ENCODE measurements around the gene SRC. TPM values are rescaled to one million over a fixed set of nuclear protein-coding genes. Genes with fewer than 3 reads are reported as not detected.

The SRC gene
- total RNA-seq, 2 donors from 2014 or later, result 61.2 to 149 TPM

DNA sequence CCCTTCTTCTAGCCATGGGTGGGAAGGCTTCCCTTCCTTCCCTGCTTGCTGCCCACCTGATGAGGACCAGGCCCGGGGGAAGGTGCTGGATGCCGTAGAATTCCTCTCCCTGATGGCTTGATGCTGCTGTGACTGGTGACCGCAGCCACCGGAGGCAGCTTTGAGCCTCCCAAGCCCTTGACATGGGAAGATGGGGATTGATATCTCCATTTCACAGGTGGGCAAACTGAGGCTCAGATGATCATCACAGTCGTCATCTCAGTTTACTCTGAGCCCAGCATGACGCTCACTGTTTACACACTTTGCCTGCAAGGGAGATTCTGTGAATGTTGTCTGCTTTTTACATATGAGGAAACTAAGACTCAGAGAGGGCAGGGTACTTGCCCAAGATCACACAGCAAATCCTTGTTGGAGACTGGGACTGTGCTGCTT is 43.9 kb downstream of the SRC start:
- no peaks in the 10 kb centered on the region for H3K9me3 ChIP-seq
- H3K27me3 ChIP-seq (replicated peaks; ENCODE audit: insufficient read depth), result no peaks in the 10 kb centered on the region
- H3K36me3 ChIP-seq, result no peaks in the 10 kb centered on the region
- no peak overlapping the region for H3K4me3 ChIP-seq
- intact Hi-C loops (cut with DNase I), result loop anchor here (10.0 kb wide), 1 partner anchor 195 kb away; no protein-coding TSS in a partner anchor
- no peak for DNase-seq (ENCODE audit: low spot score)
- H3K4me1 ChIP-seq (replicated peaks), result no peaks in the 10 kb centered on the region
- no peak overlapping the region for H3K27ac ChIP-seq
- TF ChIP-seq POLR2AphosphoS5 (IDR thresholded peaks at IDR 0.05) (no peak), POLR2A (IDR thresholded peaks at IDR 0.05) (no peak)
- TF ChIP-seq, protein P1, sequence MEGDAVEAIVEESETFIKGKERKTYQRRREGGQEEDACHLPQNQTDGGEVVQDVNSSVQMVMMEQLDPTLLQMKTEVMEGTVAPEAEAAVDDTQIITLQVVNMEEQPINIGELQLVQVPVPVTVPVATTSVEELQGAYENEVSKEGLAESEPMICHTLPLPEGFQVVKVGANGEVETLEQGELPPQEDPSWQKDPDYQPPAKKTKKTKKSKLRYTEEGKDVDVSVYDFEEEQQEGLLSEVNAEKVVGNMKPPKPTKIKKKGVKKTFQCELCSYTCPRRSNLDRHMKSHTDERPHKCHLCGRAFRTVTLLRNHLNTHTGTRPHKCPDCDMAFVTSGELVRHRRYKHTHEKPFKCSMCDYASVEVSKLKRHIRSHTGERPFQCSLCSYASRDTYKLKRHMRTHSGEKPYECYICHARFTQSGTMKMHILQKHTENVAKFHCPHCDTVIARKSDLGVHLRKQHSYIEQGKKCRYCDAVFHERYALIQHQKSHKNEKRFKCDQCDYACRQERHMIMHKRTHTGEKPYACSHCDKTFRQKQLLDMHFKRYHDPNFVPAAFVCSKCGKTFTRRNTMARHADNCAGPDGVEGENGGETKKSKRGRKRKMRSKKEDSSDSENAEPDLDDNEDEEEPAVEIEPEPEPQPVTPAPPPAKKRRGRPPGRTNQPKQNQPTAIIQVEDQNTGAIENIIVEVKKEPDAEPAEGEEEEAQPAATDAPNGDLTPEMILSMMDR (IDR thresholded peaks at IDR 0.05), result no peak
- WGBS, result 95% methylated on average over 6 of the region's 6 CpGs

DNA sequence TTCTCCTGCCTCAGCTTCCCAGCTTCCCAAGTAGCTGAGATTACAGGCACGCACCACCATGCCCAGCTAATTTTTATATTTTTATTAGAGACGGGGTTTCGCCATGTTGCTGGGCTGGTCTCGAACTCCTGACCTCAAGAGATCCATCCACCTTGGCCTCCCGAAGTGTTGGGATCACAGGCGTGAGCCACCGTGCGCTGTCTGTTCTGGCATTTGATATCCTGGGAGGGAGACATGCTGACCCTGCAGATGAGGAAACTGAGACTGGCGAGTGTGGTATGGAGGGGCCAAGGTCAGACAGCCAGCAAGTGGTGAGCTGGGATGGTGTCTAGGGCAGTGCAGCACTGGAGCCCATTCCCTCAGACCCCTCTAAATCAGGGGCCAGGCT is 44.6 kb downstream of the SRC start:
- no peak for DNase-seq (ENCODE audit: low spot score)
- no peak for TF ChIP-seq POLR2A (IDR thresholded peaks at IDR 0.05)
- TF ChIP-seq, protein P1 (IDR thresholded peaks at IDR 0.05), result no peak
- TF ChIP-seq POLR2AphosphoS5 (IDR thresholded peaks at IDR 0.05), result no peak
- Histone ChIP-seq H3K4me1 (replicated peaks) (no peaks in the 10 kb centered on the region), H3K9me3 (no peaks in the 10 kb centered on the region), H3K4me3 (no peak overlapping the region), H3K36me3 (no peaks in the 10 kb centered on the region), H3K27me3 (replicated peaks; ENCODE audit: insufficient read depth) (no peaks in the 10 kb centered on the region), H3K27ac (no peak overlapping the region)
- 96% methylated on average over 9 of the region's 9 CpGs for WGBS
- intact Hi-C loops (cut with DNase I), result no loop called here

DNA sequence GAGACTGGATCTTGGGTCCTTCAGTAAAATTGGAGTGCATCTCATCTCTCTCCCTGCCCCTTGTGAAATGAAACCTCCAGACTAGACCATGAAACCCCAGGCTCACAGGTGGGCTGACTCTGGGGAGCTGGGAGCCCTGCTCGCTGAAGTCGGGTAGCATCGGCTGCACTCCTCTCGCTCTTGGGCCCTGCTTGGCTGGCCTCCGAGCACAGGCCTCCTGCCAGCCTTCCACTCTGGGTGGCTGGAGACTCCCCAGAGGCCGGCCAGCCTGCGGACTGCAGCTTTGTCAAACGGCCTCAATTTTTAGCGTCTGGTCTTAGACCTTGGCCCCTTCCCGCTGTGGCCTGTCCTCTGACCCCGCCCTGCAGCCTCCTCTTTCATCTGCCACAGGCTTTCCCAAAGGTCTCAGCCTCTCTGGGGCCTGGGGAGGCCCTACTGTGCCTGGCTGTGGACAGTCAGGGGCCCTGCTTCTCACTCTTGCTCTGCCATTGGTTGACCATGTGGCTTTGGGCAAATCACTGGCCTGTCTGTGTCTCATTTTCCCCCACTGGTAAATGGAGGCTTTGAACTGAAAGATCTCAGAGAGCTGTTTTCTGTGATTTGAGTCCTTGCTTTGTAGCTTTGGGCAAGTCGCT is 45.1 kb downstream of the SRC start:
- no peaks in the 10 kb centered on the region for H3K27me3 ChIP-seq (replicated peaks; ENCODE audit: insufficient read depth)
- no peaks in the 10 kb centered on the region for H3K4me1 ChIP-seq (replicated peaks)
- no peaks in the 10 kb centered on the region for H3K36me3 ChIP-seq
- no peak for DNase-seq (ENCODE audit: low spot score)
- TF ChIP-seq, protein P1 (IDR thresholded peaks at IDR 0.05), result no peak
- TF ChIP-seq POLR2AphosphoS5 (IDR thresholded peaks at IDR 0.05) (no peak), POLR2A (IDR thresholded peaks at IDR 0.05) (no peak)
- H3K4me3 ChIP-seq, result no peak overlapping the region
- intact Hi-C loops (cut with DNase I), result no loop called here
- no peaks in the 10 kb centered on the region for H3K9me3 ChIP-seq
- WGBS, result 76% methylated on average over 12 of the region's 12 CpGs
- no peak overlapping the region for H3K27ac ChIP-seq

DNA sequence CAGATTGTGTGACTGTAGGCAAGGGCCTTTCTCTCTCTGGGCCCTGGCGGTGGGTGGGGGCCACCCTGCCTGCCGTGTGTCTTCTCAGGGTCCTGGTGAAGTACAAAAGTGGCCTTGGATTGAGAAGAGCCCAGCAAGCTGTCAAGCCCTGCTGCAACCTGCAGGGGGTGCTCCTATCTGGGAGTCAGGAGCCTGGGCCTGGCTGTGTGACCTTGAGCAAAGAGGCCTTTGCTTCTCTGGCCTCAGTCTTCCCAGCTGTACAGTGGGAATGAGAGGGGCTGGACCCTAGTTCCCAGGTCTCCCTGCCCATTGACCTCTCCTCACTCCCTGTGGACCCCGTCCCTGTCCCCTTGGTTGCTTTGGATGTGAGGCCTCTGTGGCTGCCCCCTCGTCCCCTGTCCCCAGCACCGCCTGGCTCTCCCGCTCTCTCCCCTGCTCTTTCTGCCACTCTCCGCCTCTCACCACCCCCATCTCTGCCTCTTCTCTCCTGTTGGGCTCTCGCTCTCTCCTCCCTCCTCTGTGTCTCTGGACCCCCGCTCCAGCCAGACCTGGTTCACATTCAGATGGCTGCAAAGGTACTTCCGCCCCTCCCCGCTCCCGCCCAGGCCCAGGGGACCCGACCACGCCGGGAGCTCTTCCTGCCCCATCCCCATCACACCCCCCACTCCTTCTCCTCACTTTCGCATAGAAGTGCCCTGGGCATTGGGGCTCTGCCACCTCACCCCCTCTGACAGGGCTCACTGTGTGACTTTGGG is 46.7 kb downstream of the SRC start:
- no peak overlapping the region for H3K4me3 ChIP-seq
- intact Hi-C loops (cut with DNase I), result no loop called here
- H3K27me3 ChIP-seq (replicated peaks; ENCODE audit: insufficient read depth), result no peaks in the 10 kb centered on the region
- H3K27ac ChIP-seq, result no peak overlapping the region
- no peak for DNase-seq (ENCODE audit: low spot score)
- no peaks in the 10 kb centered on the region for H3K9me3 ChIP-seq
- H3K36me3 ChIP-seq, result peaks cover 0 to under 1% of the 10 kb centered on the region in 2 donors
- no peaks in the 10 kb centered on the region for H3K4me1 ChIP-seq (replicated peaks)
- no peak for TF ChIP-seq POLR2AphosphoS5 (IDR thresholded peaks at IDR 0.05)
- TF ChIP-seq, protein P1 (IDR thresholded peaks at IDR 0.05), result peak in 1 of 4 experiments; percentile 20
- 86% methylated on average over 16 of the region's 16 CpGs for WGBS

Data from prostate gland (tissue), 2 donors.